ENCODE results near the gene MGAT5.

Gene MGAT5

DNA sequence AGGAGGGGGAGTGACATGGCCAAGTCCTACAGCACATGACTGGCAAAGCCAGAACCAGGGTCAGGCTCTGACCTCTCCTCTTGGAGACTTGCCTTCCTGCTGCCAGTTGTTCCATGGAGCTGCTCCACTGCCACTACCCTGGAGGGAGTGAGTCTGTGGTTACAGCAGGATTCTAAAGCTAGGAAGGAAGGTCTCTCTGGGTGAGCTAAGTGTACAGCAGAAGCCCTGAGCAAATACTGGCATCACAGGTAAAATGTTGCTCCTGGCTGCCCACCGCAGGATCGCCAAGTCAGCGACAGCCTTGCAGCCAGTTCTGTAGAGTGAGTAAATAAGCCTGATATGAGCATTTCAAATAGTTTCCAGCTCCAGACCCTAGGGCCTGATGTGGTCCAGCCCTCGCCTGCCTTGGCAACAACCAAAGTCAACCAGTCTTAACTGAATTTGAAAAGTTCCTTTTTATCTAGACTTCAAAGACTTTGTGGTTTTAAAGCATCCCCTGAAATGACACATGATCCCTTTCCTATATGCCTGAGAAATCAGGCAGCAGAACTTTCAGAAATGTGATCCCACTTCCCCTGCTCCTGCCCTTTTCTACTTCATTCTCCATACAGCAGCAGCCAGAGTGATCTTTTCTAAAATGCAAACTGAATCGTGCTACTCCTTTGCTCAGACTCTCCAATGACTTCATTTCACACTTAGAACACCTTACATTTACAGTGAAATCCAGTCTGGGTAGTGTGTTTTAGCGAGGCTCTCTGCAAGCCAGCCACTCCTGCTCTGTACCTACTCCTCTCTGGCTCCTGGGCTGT, 114.3 kb downstream of the MGAT5 start:
- no peak for DNase-seq (ENCODE audit: low read depth)

DNA sequence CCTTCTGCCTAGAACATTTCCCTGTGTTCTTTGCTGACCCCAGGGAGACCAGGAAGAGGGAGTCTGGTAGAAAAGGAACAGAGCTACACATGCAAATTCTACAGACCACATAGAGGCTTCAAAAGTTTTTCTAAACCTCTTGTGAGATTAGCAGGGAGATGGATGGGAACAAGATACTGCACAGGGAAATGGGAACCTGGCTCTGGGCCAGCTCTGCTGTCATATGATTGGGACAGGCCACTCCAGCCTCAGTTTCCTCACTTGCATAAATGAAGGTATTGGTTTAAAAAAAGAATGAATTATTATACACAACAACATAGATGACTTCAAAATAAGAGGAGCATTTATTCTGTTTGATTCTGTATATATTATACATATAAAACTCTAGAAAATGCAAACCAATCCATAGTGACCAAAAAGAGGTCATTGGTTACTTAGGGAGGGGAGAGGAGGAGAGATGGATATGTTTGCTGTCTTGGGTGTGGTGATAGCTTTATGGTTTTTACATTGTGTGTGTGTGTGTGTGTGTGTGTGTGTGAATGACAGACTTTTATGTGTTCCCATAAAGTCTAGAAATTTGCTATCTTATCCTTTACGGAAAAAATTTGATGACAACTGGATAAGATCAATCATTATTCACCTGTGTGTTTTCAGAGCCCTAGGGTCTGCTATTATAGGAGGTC, 115.5 kb downstream of the MGAT5 start:
- DNase-seq (ENCODE audit: low read depth): no peak

DNA sequence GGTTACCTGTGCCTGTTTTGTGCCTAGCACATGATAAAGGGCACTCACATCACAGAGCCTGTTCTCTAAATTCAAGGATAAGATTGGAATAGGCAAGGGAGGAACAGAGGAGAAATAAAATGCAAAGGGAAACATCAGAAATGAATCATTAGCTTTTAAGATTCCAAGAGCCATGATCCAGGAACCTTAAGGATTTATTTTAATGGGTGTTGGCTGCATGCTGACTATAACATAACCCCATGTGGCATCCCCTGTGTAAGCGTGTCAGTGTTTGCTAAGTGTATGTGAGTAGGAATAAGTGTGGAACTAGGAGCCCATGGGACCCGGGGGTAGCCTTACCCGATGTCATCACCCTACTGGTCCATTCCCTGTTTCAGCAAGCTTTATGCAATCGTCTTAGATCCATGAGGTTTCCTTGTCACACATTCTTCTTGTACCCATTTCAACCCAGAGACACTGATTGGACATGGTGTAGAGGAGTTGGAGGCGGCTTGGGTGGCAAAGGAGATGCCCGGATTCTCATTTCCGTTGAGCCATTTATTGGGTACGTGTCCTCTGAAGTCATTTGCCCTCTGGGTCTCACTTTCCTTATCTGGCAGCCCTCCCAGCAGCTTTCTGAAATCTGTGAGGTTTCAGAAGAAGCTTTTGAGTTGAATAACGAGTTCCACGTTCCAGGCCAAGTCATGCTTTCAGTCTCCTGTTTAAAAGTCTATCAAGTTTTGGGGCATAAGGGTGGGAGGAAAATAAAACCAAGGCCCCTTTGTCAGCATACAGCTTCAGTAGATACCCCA, 117.0 kb downstream of the MGAT5 start:
- no peak for DNase-seq (ENCODE audit: low read depth)

DNA sequence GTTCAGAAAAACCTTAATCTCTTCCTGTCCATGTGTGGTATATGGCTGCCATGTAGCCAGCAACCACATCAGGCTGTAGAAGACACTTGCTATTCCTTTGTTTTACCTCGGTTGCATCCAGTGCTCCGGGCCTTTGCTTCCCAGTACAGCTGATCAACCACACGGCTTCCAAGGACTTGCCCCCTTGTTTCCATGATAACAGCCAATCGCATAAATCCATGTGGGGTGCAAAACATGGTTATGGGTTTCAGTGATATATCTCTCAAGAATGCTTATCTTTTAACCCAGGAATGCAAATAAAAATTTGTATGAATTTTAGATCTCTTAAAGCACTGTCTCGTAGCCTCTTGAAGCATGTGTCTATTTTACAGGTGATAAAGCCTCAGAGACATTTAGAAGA, 118.3 kb downstream of the MGAT5 start:
- no peak for DNase-seq (ENCODE audit: low read depth)

DNA sequence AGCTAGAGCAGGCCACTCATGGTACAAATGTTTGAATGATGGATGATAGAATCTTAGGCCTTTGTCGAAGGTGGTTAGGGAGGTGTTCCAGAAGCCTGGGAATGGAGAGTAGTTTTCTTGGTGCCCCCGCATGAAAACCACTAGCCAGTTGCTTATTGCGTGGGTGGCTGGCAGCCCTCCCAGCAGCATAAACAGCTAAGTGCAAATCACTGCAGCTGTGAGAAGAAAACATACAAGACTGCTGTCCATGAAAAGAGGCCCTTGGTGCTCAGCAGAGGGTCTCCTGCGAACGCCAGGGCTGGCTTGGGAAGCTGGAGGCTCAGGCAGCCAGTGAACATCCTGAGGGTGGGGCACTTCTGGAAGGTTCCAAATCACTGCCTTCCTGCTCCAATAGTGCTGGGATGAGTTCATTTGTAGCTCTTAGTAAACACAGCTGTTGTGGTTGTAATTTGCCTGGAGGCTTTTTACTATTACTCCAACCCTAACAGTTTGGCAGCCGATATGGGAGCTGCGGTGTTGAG, 118.8 kb downstream of the MGAT5 start:
- DNase-seq (ENCODE audit: low read depth): no peak

DNA sequence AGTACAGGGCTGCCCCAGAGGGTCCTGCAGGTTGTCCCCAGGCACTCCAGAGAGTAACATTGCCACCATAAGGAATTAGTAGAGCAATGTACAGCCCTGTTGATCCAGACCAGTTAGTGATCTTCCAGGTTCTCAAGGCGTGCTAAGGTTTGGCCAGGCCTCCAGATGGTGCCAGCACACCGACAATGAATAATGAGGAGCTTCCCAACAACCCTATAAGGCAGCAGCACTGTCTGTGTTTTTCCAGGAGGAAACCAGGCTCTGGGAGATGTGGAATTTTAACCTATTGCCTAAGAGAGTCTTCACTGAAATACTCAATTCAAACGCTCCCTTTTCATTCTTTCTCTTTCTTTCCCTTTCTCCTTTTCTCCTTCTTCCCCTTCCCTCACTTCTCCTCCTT, 122.1 kb downstream of the MGAT5 start:
- no peak for DNase-seq (ENCODE audit: low read depth)

DNA sequence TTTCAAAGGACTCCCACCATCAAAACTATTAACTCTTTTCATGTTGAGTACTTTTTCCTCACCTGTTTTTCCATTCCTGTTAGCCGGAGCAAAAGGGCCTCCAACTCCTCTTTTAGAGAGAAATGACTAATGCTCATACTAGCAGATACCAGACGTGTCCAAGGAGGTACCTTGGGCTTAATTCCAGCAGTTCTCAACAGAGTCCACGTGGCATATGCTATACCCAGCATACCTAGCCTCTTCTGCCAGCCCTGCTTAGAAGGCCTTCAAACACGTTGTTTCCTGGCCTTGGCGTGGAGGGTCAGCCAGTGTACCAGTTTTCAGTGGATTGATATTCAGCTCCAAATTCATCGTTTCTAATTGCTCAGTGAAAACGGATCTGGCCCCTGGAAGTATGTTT, 123.9 kb downstream of the MGAT5 start:
- no peak for DNase-seq (ENCODE audit: low read depth)

DNA sequence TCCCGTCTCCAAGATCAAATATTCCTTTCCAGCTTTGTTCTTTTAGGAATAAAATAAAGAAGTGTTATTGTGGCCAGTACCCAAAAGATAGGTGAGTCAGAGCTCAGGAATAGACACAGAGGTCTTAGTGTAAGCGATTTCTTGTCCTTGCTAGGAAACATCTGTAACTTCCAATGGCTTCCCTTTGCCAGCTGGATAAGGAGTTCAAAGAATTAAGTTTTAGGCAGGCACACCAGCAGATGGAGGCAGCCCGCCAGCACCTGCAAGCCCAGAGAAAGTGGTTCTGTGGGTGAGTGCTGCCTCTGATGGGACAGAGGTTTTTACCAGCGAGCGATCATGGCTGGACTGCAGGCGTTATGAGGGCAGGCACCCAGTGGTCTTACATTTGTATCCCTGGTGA, 125.4 kb downstream of the MGAT5 start:
- no peak for DNase-seq (ENCODE audit: low read depth)

DNA sequence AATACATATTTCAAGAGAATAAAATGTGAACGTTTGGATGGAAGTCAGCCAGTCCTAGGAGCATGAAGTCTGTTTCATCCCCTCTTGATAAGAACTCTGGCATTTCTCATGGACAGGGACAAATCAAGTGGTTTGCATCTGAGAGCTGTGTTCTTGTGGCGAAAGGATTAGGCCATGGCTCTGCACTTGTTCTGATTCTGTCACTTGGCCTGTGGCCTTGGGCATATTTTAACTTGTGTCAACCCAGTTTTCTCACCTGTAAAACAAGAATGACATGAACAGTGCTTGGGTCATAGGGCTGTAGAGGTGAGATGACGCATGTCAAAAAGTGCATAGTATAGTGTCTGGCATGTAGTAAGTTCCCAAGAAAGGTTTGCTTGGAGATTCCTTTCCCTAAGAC, 125.8 kb downstream of the MGAT5 start:
- no peak for DNase-seq (ENCODE audit: low read depth)

DNA sequence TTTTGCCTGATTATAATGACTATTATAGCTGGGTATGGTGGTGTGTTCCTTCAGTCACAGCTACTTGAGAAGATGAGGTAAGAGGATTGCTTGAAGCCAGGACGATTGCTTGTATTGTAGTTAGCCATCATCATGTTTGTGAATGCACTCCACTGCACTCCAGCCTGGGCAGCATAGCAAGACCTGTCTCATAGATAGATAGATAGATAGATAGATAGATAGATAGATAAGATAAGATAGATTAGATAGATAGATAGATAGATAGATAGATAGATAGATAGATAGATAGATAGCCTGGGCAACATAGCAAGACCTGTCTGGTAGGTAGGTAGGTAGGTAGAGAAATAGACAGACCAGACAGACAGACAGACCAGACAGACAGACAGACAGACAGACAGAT, 127.3 kb downstream of the MGAT5 start:
- no peak for DNase-seq (ENCODE audit: low read depth)

DNA sequence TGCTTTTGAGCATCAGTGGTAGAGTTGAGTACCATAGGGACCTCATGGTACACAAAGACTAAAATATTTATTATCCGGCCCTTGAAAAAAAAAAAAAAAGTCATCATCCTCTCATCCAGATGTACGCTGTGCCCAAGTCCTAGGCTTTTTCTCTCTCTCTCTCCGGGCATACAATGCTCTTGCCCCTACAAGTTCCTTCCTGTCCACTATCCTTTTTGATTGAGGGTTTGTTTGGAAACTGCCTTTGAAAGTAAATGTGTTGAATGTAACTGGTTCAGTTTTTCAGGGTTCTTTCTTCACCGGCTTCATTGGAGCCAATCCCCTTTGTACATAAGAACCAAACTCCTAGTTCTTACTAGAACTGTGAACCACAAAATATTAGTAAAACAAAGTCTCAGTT, 130.3 kb downstream of the MGAT5 start:
- DNase-seq (ENCODE audit: low read depth): no peak

DNA sequence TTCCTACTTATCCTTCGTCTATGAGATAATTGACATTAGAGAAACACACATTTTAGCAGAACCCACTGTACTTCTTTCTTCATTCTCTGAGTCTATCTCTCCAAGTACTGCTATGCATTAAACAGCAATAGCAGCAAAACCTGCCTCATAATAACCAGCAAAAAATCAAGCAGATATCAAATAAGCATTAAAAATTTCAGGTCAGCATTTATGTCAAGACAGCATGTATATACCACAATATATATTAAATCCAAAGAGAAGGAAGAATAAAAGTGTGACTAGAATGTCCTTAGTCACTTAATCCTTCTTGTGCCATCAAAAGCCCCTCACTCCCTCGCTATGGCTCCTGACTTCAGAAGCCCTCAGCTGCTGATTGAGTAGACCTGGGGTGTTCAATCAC, 131.3 kb downstream of the MGAT5 start:
- DNase-seq (ENCODE audit: low read depth): no peak

DNA sequence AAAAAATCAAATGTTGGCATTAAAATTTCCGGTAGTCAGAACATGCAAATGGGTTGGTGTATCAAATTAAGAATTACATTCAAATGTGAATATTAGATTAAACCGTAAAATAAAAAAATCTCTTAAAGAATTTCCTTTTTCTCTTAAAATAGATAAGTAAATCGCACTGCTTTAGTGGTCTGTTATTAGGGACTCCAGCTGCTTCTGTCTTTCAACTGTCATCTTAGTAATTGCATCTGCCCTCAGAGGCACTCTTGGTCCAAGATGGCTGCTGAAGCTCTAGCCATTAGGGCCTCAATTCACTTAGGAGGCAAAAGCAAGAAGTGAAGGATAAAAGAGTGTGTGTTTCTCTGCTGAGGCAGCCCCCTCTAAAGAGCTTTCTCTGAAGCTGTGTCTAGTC, 132.4 kb downstream of the MGAT5 start:
- DNase-seq (ENCODE audit: low read depth): no peak

DNA sequence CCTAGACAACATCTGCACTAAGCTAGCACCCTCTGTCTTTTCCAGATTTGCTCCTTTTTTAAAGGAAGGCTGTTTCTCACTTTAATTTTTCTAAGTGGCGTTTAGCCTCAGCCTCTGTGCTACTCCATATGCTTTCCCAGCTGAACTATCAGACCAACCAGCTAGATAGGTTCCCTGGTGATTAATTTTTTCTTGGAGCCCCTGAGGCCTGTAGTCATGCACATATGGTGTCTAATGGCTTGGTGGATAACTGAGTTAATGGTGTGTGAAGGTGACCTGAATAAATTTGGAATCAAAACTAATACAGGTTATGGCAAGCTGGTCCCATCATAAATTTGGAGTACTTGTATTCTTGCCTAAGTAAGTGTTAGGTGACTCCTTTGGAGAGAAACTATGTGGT, 135.5 kb downstream of the MGAT5 start:
- no peak for DNase-seq (ENCODE audit: low read depth)

DNA sequence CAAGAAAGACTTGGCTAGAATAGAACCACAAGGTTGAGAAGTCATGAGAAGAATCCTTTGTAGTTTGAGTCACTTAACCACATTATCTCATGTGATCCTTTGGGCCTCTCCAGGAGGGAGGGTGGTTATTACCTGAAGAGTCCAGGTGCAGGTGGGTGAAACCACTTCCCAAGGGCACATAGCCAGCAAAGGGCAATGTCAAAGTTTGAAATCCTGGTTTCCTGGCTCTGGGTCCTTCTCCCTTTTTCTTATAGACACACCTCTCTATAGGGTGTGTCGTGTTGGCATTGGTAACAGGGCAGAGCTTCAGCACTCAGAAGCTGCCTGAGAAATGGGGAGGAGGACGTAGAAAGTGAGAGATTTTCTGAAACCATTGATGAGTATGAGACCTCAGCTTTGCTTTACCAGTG, 137.9 kb downstream of the MGAT5 start:
- DNase-seq (ENCODE audit: low read depth): peak; percentile 4

DNA sequence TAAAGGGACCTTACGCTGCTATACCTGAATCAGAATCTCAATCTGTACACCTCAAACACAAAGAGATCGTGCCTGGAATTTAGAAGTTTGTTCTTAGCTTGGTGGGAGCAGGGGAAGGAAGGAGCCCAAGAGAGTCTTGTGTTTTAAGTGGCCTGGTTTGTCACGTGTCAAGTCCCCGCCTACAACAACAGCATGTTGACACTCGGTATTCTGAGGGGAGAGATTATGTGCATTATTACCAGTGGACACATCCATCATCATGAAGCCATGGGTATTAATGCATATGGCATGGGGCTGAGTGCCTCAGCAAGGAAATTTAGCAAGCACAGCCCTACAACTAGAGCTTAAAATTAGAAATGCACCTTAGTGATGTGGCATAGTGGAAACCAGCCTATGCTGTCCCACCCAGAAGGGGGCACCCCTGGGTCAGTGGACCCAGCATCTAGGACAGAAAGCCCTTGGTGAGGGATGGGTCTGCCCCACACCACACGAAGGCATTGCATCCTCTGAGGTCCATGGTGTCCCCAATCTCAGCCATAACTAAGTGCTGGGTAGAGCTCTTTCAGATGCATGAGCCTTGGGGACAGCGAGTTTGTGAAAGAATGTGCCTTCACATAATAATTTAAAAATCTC, 138.7 kb downstream of the MGAT5 start:
- no peak for DNase-seq (ENCODE audit: low read depth)

DNA sequence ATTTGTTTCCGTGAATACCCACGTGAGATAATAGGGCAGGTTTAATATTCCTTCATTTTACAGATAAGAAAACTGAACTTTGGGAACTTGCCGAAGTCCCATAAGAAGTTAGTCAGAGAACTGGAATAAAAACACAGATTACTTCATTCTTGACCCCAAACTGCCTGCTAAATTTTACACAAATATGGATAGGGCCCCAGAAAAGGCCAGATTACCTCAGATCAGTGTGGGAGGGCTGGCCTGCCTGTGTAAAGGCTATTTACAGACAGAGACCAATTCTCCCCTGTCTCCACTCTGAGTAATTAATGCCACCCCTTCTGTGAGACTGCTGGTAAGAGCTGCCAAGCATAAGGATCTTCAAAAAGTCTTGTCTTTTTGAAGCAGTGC, 139.2 kb downstream of the MGAT5 start:
- DNase-seq (ENCODE audit: low read depth): no peak

DNA sequence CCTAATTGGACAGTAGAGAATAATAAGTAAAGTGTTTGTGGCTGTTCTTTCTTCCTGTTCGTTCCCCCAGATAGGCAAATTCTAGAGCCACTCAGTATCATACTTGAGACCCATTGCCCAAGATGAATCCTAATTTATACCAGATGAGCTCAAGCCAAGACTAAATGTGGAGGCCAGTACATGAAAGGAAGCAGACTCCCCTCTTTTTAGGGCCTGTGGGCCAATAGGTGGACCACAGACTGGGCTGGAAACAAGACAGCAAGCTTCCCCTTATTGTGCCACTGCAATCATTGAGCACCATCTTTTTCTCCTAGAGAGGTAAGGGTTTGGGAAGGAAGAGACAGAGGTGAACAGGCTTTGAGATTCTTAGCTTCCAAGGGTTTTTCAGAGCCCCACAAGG, 141.9 kb downstream of the MGAT5 start:
- no peak for DNase-seq (ENCODE audit: low read depth)

DNA sequence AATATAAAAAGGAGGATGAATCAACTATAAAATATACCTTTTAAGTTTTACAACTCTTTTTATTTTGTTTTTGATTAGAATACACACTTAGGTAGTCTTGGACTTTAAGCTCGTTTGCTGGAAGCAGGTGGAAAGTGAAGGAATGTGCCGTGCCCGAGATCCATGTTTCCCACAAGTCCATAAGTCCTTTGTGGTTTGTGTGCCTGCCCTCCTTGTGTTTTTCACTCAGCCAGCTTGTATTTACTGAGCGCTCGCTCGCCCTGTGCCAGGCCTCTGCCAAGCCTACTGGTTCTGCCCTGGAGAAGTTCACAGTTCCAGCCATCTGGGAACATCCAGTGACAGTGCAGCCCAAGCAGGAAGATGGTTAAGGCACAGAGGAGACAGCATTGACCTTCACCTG, 142.6 kb downstream of the MGAT5 start:
- DNase-seq (ENCODE audit: low read depth): no peak

DNA sequence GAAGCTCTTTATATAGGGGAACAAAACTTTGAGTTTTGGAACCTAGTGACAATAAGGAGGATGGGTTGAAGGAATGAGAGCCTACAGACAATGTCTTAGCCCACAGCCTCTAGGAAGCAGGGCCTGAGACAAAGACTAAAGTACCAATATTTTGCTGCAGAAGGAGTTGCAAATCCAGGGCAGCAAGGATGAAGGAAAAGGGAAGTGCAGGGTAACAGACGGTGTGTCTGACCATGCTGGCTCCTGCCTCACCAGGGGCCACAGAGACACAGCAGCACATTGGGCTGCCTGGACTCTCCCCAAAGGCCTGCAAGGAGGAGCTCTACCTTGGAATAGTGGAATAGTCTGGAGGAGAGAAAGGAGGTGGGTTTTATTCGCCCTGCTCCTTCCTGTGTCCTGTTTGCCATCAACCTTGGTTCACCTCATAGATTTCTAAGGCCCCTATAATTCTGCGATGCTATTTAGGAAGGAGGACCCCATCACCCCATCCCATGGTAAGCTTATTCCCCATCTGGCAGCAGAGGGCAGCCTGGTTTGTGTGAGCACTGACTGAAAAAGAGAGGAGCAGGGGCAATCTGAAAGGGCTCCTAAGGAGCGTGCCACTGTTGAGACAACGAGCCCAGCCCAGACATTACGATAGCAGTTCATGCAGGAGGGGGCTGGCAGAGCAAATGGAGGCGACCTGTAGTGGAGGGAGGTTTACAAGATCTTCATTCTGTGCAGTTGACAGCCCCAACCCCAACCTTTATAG, 143.4 kb downstream of the MGAT5 start:
- DNase-seq (ENCODE audit: low read depth): no peak

DNA sequence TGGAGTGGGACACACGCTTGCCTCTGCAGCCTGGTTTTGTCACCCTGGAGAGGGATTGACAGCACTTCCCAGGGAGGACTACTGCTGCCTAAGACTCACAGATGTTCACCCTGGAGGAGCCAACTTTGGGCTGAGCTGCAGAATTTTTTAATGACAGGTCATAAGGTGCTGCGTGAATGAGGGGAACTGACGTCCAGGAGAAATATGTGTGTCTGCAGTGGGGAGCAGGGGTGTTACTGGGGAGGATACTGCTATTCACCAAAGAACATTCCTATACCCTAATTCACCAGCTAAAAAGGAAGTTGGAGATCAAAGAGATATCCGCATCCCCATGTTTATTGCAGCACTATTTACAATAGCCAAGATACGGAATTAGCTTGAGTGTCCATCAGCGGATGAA, 144.4 kb downstream of the MGAT5 start:
- no peak for DNase-seq (ENCODE audit: low read depth)

DNA sequence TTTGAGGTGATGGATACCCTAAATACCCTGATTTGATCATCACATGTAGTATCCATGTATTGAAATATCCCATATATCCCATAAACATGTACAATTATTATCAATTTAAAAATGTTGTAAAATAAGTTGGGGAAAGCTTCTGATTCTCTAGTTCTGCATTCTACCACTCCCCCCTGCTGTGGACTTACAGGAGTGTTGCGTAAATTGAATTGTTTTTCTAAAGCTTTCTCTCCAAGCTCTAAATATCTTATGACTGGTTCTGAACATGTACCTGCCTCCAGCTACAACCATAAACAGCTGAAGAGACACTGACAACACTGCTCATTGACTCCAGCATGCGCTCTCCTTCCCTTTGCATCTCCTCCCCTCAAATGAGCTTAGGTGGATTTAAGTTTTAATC, 145.2 kb downstream of the MGAT5 start:
- no peak for DNase-seq (ENCODE audit: low read depth)

All from T-helper 22 cell (primary cell).